Fibroblast of lung (primary cell): Measurements from ENCODE around the gene DHDDS.

Source experiments
- CTCF ChIP-seq, 2 donors: IDR thresholded peaks in 1 of 2; conservative IDR thresholded peaks in 1 of 2; 1 replicate in 1 of 2; 2 replicates in 1 of 2; pipeline ENCODE4 v1.5.1; 2011 to 2012; ENCODE audit warnings: low read length in 2 of 2, control low read depth in 1 of 2, inconsistent platforms in 1 of 2, low read depth in 1 of 2, mild to moderate bottlenecking in 1 of 2
- EZH2 ChIP-seq: IDR thresholded peaks from 2 replicates; pipeline ENCODE4 v1.5.1; 2012; ENCODE audit warnings: low read length, control low read depth, mild to moderate bottlenecking; ENCODE audit errors: missing control alignments

DNA sequence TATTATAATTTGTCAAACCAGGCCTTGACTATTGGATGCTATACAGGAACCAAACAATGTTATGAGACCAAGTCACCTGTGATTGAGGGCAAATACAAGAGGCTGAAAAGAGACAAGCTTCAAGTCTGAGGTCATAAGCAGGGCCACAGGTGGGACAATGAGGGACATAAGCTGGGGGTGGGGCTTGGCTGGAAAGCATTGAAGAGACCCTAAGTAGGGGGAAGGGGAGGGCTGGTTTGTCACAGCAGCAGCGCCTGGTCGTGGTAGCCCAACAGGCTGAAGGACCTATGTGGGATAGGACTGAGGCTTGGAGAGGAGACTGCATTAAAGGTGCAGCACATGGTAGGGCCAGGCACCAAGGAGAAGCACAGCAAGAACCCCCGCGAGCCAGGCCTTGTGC is 58.0 kb downstream of the DHDDS start:
- no peak for TF ChIP-seq CTCF (conservative IDR thresholded peaks at IDR 0.05 in 1 of 2, IDR thresholded peaks at IDR 0.05 in 1 of 2; ENCODE audit: low read depth in 1 of 2, low read length in 2 of 2)
- no peak for TF ChIP-seq EZH2
